OCI-LY1 (cell line): ENCODE results near the gene BIVM.

ENCODE experiments used
- H2AFZ ChIP-seq: fragments of 200-600 bp; sonication (generic), shearing (Covaris generic); 2 replicates; pipeline ENCODE4 v1.6.0; 2014; ENCODE audit warnings: antibody characterized with exemption, mild to moderate bottlenecking, low read length
- H3F3A ChIP-seq: fragments of 200-600 bp; sonication (generic), shearing (Covaris generic); 2 replicates; pipeline ENCODE4 v1.6.0; 2014; ENCODE audit warnings: mild to moderate bottlenecking, antibody characterized with exemption, low read length, moderate library complexity; ENCODE audit not compliant: insufficient read depth
- H3K27ac ChIP-seq: fragments of 200-600 bp; sonication (generic); 2 replicates; pipeline ENCODE4 v1.5.1; 2014; ENCODE audit warnings: low read length, mixed run types, mild to moderate bottlenecking, low read depth; ENCODE audit not compliant: poor library complexity, severe bottlenecking
- H3K27me3 ChIP-seq: fragments of 200-600 bp; sonication (generic); 2 replicates; pipeline ENCODE4 v1.6.0; 2014; ENCODE audit warnings: antibody characterized with exemption, mild to moderate bottlenecking, low read length, moderate library complexity; ENCODE audit not compliant: insufficient read depth
- H3K36me3 ChIP-seq: fragments of 200-600 bp; sonication (generic); 2 replicates; pipeline ENCODE4 v1.6.1; 2014; ENCODE audit warnings: mild to moderate bottlenecking, antibody characterized with exemption, low read length, moderate library complexity, mixed read lengths; ENCODE audit not compliant: insufficient read depth
- H3K4me1 ChIP-seq: fragments of 200-600 bp; sonication (generic); 2 replicates; pipeline ENCODE4 v1.5.1; 2014; ENCODE audit warnings: mild to moderate bottlenecking, low read length, moderate library complexity; ENCODE audit not compliant: insufficient read depth, severe bottlenecking
- H3K4me2 ChIP-seq: fragments of 200-600 bp; sonication (generic), shearing (Covaris generic); 2 replicates; pipeline ENCODE4 v1.6.1; 2014; ENCODE audit warnings: low read length
- H3K4me3 ChIP-seq: fragments of 200-600 bp; sonication (generic); 2 replicates; pipeline ENCODE4 v1.5.1; 2014; ENCODE audit warnings: low read length, low read depth, mild to moderate bottlenecking, mixed read lengths; ENCODE audit not compliant: poor library complexity, severe bottlenecking
- H3K79me2 ChIP-seq: fragments of 200-600 bp; shearing (Covaris generic); 2 replicates; pipeline ENCODE4 v1.6.1; 2016; ENCODE audit warnings: mixed run types, low read length, mixed read lengths; ENCODE audit not compliant: insufficient read depth
- H3K9ac ChIP-seq: fragments of 200-600 bp; sonication (generic), shearing (Covaris generic); 2 replicates; pipeline ENCODE4 v1.6.1; 2014; ENCODE audit warnings: mild to moderate bottlenecking, low read length, mixed read lengths
- H3K9me2 ChIP-seq: fragments of 200-600 bp; sonication (generic), shearing (Covaris generic); 2 replicates; pipeline ENCODE4 v1.6.1; 2014; ENCODE audit warnings: low read depth, mild to moderate bottlenecking, low read length, mixed read lengths
- H3K9me3 ChIP-seq: fragments of 200-600 bp; shearing (Covaris generic); 2 replicates; pipeline ENCODE4 v1.6.1; 2014; ENCODE audit warnings: low read length, mixed read lengths
- H4K20me1 ChIP-seq: fragments of 200-600 bp; sonication (generic), shearing (Covaris generic); 2 replicates; pipeline ENCODE4 v1.6.0; 2016; ENCODE audit warnings: mild to moderate bottlenecking, low read length; ENCODE audit not compliant: insufficient read depth
- CTCF ChIP-seq: fragments of 200-600 bp; sonication (generic), shearing (Covaris generic); IDR thresholded peaks from 2 replicates; pipeline ENCODE4 v1.5.1; 2017; ENCODE audit warnings: mild to moderate bottlenecking, antibody characterized with exemption, low read length, moderate library complexity, mixed read lengths
- EZH2 ChIP-seq: fragments of 200-600 bp; sonication (generic), shearing (Covaris generic); IDR thresholded peaks from 2 replicates; pipeline ENCODE4 v1.8.0; 2017; ENCODE audit warnings: borderline replicate concordance, mixed run types, mild to moderate bottlenecking, antibody characterized with exemption, low read length, moderate library complexity, mixed read lengths

BIVM gene

DNA sequence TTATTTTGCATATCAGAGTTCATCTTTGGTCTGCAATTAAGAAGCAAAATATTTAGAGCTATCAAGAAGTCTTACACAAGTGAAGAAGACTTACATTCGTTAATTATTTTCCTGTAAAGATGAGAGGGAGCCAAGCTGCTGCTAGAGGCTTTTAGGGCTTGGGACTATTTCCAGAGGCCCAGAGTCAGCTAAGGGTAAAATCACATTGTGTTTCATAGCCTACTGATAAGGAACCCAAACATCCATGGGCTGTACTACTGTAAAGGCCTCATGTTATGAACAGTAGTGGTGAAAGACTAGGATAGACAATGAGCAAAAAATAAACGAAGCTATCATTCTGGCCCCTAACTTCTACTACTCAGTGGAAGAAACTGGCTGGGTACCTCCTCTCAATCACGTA lies 14.4 kb upstream of the BIVM start:
- H3K4me2 ChIP-seq, result no peak overlapping the region
- H3F3A ChIP-seq, result no peaks in the 10 kb centered on the region
- no peaks in the 10 kb centered on the region for H4K20me1 ChIP-seq
- H3K9me3 ChIP-seq, result no peaks in the 10 kb centered on the region
- H3K27me3 ChIP-seq, result no peaks in the 10 kb centered on the region
- no peaks in the 10 kb centered on the region for H3K4me1 ChIP-seq
- H2AFZ ChIP-seq, result no peak overlapping the region
- TF ChIP-seq CTCF (no peak), EZH2 (no peak)
- H3K9me2 ChIP-seq, result no peaks in the 10 kb centered on the region
- H3K9ac ChIP-seq, result no peak overlapping the region
- H3K36me3 ChIP-seq, result no peaks in the 10 kb centered on the region; the same call in 1 of the 2 replicates
- no peak overlapping the region for H3K4me3 ChIP-seq
- no peaks in the 10 kb centered on the region for H3K79me2 ChIP-seq
- no peak overlapping the region for H3K27ac ChIP-seq

DNA sequence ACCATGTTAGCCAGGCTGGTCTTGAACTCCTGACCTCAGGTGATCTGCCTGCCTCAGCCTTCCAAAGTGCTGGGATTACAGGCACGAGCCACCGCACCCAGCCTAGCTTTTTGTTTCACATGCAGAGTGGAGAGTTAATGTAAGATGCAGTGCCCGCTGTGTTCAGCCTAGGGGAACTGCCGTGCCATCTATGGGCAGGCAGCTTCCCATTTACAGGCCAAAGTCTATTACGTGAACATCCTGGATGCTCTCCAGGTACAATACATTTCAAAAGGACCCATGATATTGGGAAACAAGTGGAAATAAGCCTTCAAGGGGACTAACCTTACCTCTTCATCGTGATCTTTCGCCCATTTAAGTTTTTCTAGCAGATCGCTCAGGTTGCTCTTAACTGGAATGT lies 10.2 kb upstream of the BIVM start:
- Histone ChIP-seq H3K27me3 (no peaks in the 10 kb centered on the region), H3K36me3 (no peaks in the 10 kb centered on the region), H3K9ac (no peak overlapping the region), H3K9me3 (no peaks in the 10 kb centered on the region), H3F3A (no peaks in the 10 kb centered on the region), H4K20me1 (no peaks in the 10 kb centered on the region), H3K27ac (no peak overlapping the region), H3K4me2 (no peak overlapping the region), H3K4me1 (no peaks in the 10 kb centered on the region), H2AFZ (no peak overlapping the region), H3K79me2 (no peaks in the 10 kb centered on the region), H3K9me2 (no peaks in the 10 kb centered on the region), H3K4me3 (no peak overlapping the region)
- TF ChIP-seq CTCF (no peak), EZH2 (no peak)

GRCh38 chr13:102792396-102792795 lies 6.5 kb upstream of the BIVM start:
- Histone ChIP-seq H3K9ac (no peak overlapping the region), H3K4me1 (no peaks in the 10 kb centered on the region), H2AFZ (no peak overlapping the region), H3K4me2 (no peak overlapping the region), H3K9me2 (no peaks in the 10 kb centered on the region), H3F3A (no peaks in the 10 kb centered on the region), H3K79me2 (no peaks in the 10 kb centered on the region), H3K4me3 (no peak overlapping the region), H3K36me3 (no peaks in the 10 kb centered on the region), H3K27me3 (no peaks in the 10 kb centered on the region), H3K9me3 (no peaks in the 10 kb centered on the region), H3K27ac (no peak overlapping the region), H4K20me1 (no peaks in the 10 kb centered on the region)
- TF ChIP-seq CTCF (no peak), EZH2 (no peak)
